Sigmoid colon (tissue), 4 donors: Measurements from ENCODE around the gene PPP1R3C.

Source experiments
- CTCF ChIP-seq, 4 experiments: fragments of 450-650 bp in 3 of 4; fragments of 200-600 bp in 1 of 4; IDR thresholded peaks; one replicate each; pipeline ENCODE4 v1.5.1; 2016 to 2019; ENCODE audit warnings: antibody characterized with exemption in 4 of 4, mild to moderate bottlenecking in 3 of 4, moderate library complexity in 2 of 4
- POLR2A ChIP-seq, 2 donors: fragments of 450-650 bp; IDR thresholded peaks; one replicate each; pipeline ENCODE4 v1.6.1; 2016; ENCODE audit warnings: antibody characterized with exemption in 2 of 2, mild to moderate bottlenecking in 2 of 2, moderate library complexity in 2 of 2
- POLR2AphosphoS5 ChIP-seq, 4 donors: sonication (generic); formaldehyde crosslinking; IDR thresholded peaks; one replicate each; pipeline ENCODE4 v1.6.1; 2017; ENCODE audit warnings: antibody characterized with exemption in 4 of 4

- TF ChIP-seq CTCF (IDR thresholded peaks at IDR 0.05): no peak
- no peak for TF ChIP-seq POLR2A (IDR thresholded peaks at IDR 0.05)
- TF ChIP-seq POLR2AphosphoS5 (IDR thresholded peaks at IDR 0.05): no peak
Measured at GRCh38 chr10:91652364-91652763, 19.5 kb upstream of the PPP1R3C start.
